Astrocyte (in vitro differentiated cells and primary cell): Measurements from ENCODE around the gene IBTK. TPM values are rescaled to one million over a fixed set of nuclear protein-coding genes. Genes with fewer than 3 reads are reported as not detected.

ENCODE experiments used
- DNase-seq: peaks from one replicate; pipeline ENCODE4 v3.0.0-alpha.2; 2010; ENCODE audit warnings: low read depth
- FAIRE-seq: peaks from 2 replicates; lab custom pipeline; 2011; peaks lifted over from hg19 to GRCh38; lab: Jason Lieb, UNC
- H2AFZ ChIP-seq: 2 replicates; pipeline ENCODE4 v1.6.0; 2012; ENCODE audit warnings: low read depth, low read length, inconsistent platforms
- H3K27ac ChIP-seq: 2 replicates; pipeline ENCODE4 v1.5.1; 2011; ENCODE audit warnings: low read depth, low read length, inconsistent platforms
- H3K27me3 ChIP-seq: 2 replicates; pipeline ENCODE4 v1.6.0; 2011; ENCODE audit warnings: low read length, inconsistent platforms; ENCODE audit not compliant: insufficient read depth
- H3K36me3 ChIP-seq: 2 replicates; pipeline ENCODE4 v1.5.1; 2011; ENCODE audit warnings: low read length, inconsistent platforms; ENCODE audit not compliant: insufficient read depth
- H3K4me1 ChIP-seq: 2 replicates; pipeline ENCODE4 v1.5.1; 2011; ENCODE audit warnings: low read length, inconsistent platforms; ENCODE audit not compliant: insufficient read depth
- H3K4me2 ChIP-seq: 2 replicates; pipeline ENCODE4 v1.6.0; 2012; ENCODE audit warnings: low read length, inconsistent platforms
- H3K4me3 ChIP-seq: 2 replicates; pipeline ENCODE4 v1.5.1; 2011; ENCODE audit warnings: low read depth, mild to moderate bottlenecking, low read length, inconsistent platforms; ENCODE audit not compliant: insufficient read depth
- H3K79me2 ChIP-seq: 2 replicates; pipeline ENCODE4 v1.6.0; 2012; ENCODE audit warnings: mild to moderate bottlenecking, low read length, inconsistent platforms; ENCODE audit not compliant: insufficient read depth
- H3K9ac ChIP-seq: 2 replicates; pipeline ENCODE4 v1.6.0; 2012; ENCODE audit warnings: mild to moderate bottlenecking, low read length, inconsistent platforms
- H3K9me3 ChIP-seq: 2 replicates; pipeline ENCODE4 v1.5.1; 2012; ENCODE audit warnings: low read depth, mild to moderate bottlenecking, low read length, inconsistent platforms; ENCODE audit not compliant: insufficient read depth
- H4K20me1 ChIP-seq: 2 replicates; pipeline ENCODE4 v1.6.0; 2012; ENCODE audit warnings: low read length, inconsistent platforms; ENCODE audit not compliant: insufficient read depth
- H3K27ac Mint-ChIP-seq: one replicate; pipeline ENCODE4 v1.8.0; 2021; ENCODE audit warnings: mild to moderate bottlenecking, mixed read lengths; ENCODE audit not compliant: unreplicated experiment
- H3K27me3 Mint-ChIP-seq: one replicate; pipeline ENCODE4 v1.8.0; 2021; ENCODE audit warnings: low read depth, mixed read lengths; ENCODE audit not compliant: unreplicated experiment
- H3K36me3 Mint-ChIP-seq: one replicate; pipeline ENCODE4 v1.8.0; 2021; ENCODE audit warnings: low read depth, mixed read lengths; ENCODE audit not compliant: unreplicated experiment
- H3K4me1 Mint-ChIP-seq: one replicate; pipeline ENCODE4 v1.8.0; 2021; ENCODE audit warnings: low read depth, mixed read lengths; ENCODE audit not compliant: unreplicated experiment
- H3K4me3 Mint-ChIP-seq: one replicate; pipeline ENCODE4 v1.8.0; 2021; ENCODE audit warnings: mild to moderate bottlenecking, moderate library complexity, mixed read lengths; ENCODE audit not compliant: unreplicated experiment
- H3K9me3 Mint-ChIP-seq: one replicate; pipeline ENCODE4 v1.8.0; 2021; ENCODE audit warnings: mild to moderate bottlenecking, mixed read lengths; ENCODE audit not compliant: unreplicated experiment
- EZH2 ChIP-seq: IDR thresholded peaks from 2 replicates; pipeline ENCODE4 v1.6.1; 2012; ENCODE audit warnings: mild to moderate bottlenecking, low read length, inconsistent platforms; ENCODE audit not compliant: insufficient read depth
- total RNA-seq: library from RNA; stranded (reverse); gene quantifications from 2 replicates; pipeline ENCODE4 v1.2.1, GENCODE V29; 2021
- TF ChIP-seq, protein P1 (sequence below): IDR thresholded peaks from 2 replicates; pipeline ENCODE4 v1.5.1; 2011; ENCODE audit warnings: low read depth, mild to moderate bottlenecking, inconsistent platforms, low read length, moderate library complexity; ENCODE audit not compliant: insufficient read depth

IBTK gene
- total RNA-seq, 1 donor from 2014 or later = 42.7 TPM

DNA sequence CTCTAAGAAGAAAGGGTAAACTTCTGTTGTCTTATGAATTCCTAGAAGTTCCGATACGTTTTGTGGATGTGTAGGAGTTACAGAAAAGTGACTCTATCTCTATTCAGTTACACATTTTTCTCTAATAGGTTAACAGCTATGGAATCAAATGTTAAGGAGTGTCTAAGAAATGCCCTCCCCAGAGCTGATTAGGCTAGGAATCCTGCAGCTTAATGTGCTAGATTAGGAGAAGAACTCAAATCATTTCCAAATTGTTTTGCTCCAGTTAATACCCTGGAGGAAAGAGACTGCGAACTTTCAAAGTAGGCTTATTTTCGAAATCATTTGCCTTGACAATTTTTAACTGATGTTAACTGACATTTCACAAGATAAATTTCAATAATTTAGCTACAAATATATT lies 51.9 kb downstream of the IBTK start:
- H3K36me3 ChIP-seq = peaks cover 55% of the 10 kb centered on the region
- H3K4me3 Mint-ChIP-seq = no peak overlapping the region

GRCh38 chr6:82185948-82186535 lies 61.5 kb downstream of the IBTK start:
- no peaks in the 10 kb centered on the region for H3K27me3 ChIP-seq
- H4K20me1 ChIP-seq = no peaks in the 10 kb centered on the region
- TF ChIP-seq, protein P1, sequence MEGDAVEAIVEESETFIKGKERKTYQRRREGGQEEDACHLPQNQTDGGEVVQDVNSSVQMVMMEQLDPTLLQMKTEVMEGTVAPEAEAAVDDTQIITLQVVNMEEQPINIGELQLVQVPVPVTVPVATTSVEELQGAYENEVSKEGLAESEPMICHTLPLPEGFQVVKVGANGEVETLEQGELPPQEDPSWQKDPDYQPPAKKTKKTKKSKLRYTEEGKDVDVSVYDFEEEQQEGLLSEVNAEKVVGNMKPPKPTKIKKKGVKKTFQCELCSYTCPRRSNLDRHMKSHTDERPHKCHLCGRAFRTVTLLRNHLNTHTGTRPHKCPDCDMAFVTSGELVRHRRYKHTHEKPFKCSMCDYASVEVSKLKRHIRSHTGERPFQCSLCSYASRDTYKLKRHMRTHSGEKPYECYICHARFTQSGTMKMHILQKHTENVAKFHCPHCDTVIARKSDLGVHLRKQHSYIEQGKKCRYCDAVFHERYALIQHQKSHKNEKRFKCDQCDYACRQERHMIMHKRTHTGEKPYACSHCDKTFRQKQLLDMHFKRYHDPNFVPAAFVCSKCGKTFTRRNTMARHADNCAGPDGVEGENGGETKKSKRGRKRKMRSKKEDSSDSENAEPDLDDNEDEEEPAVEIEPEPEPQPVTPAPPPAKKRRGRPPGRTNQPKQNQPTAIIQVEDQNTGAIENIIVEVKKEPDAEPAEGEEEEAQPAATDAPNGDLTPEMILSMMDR = no peak
- TF ChIP-seq EZH2 = no peak
- H3K79me2 ChIP-seq = no peaks in the 10 kb centered on the region
- H3K4me3 ChIP-seq = no peak overlapping the region
- Mint-ChIP-seq H3K36me3 (peaks cover 15% of the 10 kb centered on the region), H3K27me3 (no peaks in the 10 kb centered on the region), H3K27ac (no peak overlapping the region), H3K4me1 (peaks cover 6% of the 10 kb centered on the region), H3K9me3 (peaks cover 2% of the 10 kb centered on the region), H3K4me3 (no peak overlapping the region)
- no peak overlapping the region for H3K27ac ChIP-seq
- no peaks in the 10 kb centered on the region for H3K9me3 ChIP-seq
- no peak overlapping the region for H3K9ac ChIP-seq
- H2AFZ ChIP-seq = no peak overlapping the region
- FAIRE-seq (no peak), DNase-seq (no peak)
- H3K36me3 ChIP-seq = peaks cover 18% of the 10 kb centered on the region
- H3K4me2 ChIP-seq = no peak overlapping the region
- H3K4me1 ChIP-seq = no peaks in the 10 kb centered on the region

More for the DNA sequence above, 51.9 kb downstream of the IBTK start:
- Mint-ChIP-seq H3K36me3 (peaks cover 4% of the 10 kb centered on the region), H3K27me3 (no peaks in the 10 kb centered on the region), H3K4me1 (no peaks in the 10 kb centered on the region), H3K27ac (no peak overlapping the region), H3K9me3 (no peaks in the 10 kb centered on the region)
- FAIRE-seq (no peak), DNase-seq (no peak)
- H4K20me1 ChIP-seq = no peaks in the 10 kb centered on the region
- H3K4me1 ChIP-seq = no peaks in the 10 kb centered on the region
- H3K9me3 ChIP-seq = no peaks in the 10 kb centered on the region
- H3K79me2 ChIP-seq = no peaks in the 10 kb centered on the region
- H3K27ac ChIP-seq = no peak overlapping the region
- no peak overlapping the region for H3K4me2 ChIP-seq
- no peak overlapping the region for H2AFZ ChIP-seq
- no peak overlapping the region for H3K4me3 ChIP-seq
- TF ChIP-seq, protein P1 = no peak
- TF ChIP-seq EZH2 = no peak
- H3K27me3 ChIP-seq = no peaks in the 10 kb centered on the region
- H3K9ac ChIP-seq = no peak overlapping the region

GRCh38 chr6:82183642-82184282 lies 63.8 kb downstream of the IBTK start:
- H4K20me1 ChIP-seq = no peaks in the 10 kb centered on the region
- no peak overlapping the region for H2AFZ ChIP-seq
- peak overlapping the region; percentile 2 for H3K27ac ChIP-seq
- H3K4me2 ChIP-seq = no peak overlapping the region
- no peak overlapping the region for H3K4me3 ChIP-seq
- no peaks in the 10 kb centered on the region for H3K4me1 ChIP-seq
- H3K9me3 Mint-ChIP-seq = peaks cover 2% of the 10 kb centered on the region
- no peak for DNase-seq
- H3K36me3 ChIP-seq = peaks cover 13% of the 10 kb centered on the region
- no peak overlapping the region for H3K9ac ChIP-seq
- no peak for FAIRE-seq
- H3K4me1 Mint-ChIP-seq = peaks cover 7% of the 10 kb centered on the region
- H3K27ac Mint-ChIP-seq = peak overlapping the region; percentile 41
- H3K27me3 Mint-ChIP-seq = no peaks in the 10 kb centered on the region
- H3K4me3 Mint-ChIP-seq = no peak overlapping the region
- TF ChIP-seq EZH2 = no peak
- TF ChIP-seq, protein P1 = no peak
- H3K36me3 Mint-ChIP-seq = peaks cover 15% of the 10 kb centered on the region
- no peaks in the 10 kb centered on the region for H3K9me3 ChIP-seq
- H3K27me3 ChIP-seq = no peaks in the 10 kb centered on the region
- H3K79me2 ChIP-seq = no peaks in the 10 kb centered on the region
